HCT116 (cell line): ENCODE measurements around the gene BLTP3A.
"Not testable (repeated sequence)": the region's sequence is repeated elsewhere in the genome, so short reads cannot be mapped to it uniquely, and the experiment has no call there.

ENCODE experiments used
- EZH2 ChIP-seq: fragments of 200-600 bp; sonication (generic); IDR thresholded peaks from 2 replicates; pipeline ENCODE4 v1.6.1; 2017; ENCODE audit warnings: antibody characterized with exemption, mixed run types
- POLR2A ChIP-seq: IDR thresholded peaks from 2 replicates; pipeline ENCODE4 v1.7.0; 2011; ENCODE audit warnings: borderline replicate concordance; ENCODE audit not compliant: insufficient read depth, insufficient read length; ENCODE audit errors: extremely low read depth
- POLR2AphosphoS5 ChIP-seq: IDR thresholded peaks from 2 replicates; pipeline ENCODE4 v1.6.1; 2011; ENCODE audit warnings: mild to moderate bottlenecking, low read depth, low read length, moderate library complexity
- SP1 ChIP-seq: IDR thresholded peaks from 2 replicates; pipeline ENCODE4 v1.6.1; 2012; ENCODE audit warnings: low read depth
- YY1 ChIP-seq: IDR thresholded peaks from 2 replicates; pipeline ENCODE4 v1.6.1; 2011; ENCODE audit warnings: low read length, low read depth, moderate library complexity, mild to moderate bottlenecking; ENCODE audit not compliant: insufficient replicate concordance; ENCODE audit errors: extremely low read depth
- ZNF274 ChIP-seq: fragments of 200-500 bp; sonication (Bioruptor generic); IDR thresholded peaks from 2 replicates; pipeline ENCODE4 v1.6.1; 2014; ENCODE audit warnings: mild to moderate bottlenecking, low read depth, low read length, inconsistent platforms
- TF ChIP-seq, protein P1 (sequence below), 3 experiments: fragments of 200-600 bp in 1 of 3; sonication (generic) in 1 of 3; IDR thresholded peaks in 2 of 3; conservative IDR thresholded peaks in 1 of 3; 2 replicates each; pipeline ENCODE4 v1.5.1; 2012 to 2017; ENCODE audit warnings: low read depth in 2 of 3, low read length in 2 of 3, antibody characterized with exemption in 1 of 3, borderline replicate concordance in 1 of 3, control low read depth in 1 of 3, mild to moderate bottlenecking in 1 of 3, mixed read lengths in 1 of 3, mixed run types in 1 of 3, moderate library complexity in 1 of 3; ENCODE audit not compliant: insufficient read depth in 1 of 3
- TF ChIP-seq, protein P2 (sequence below): IDR thresholded peaks from 2 replicates; pipeline ENCODE4 v1.6.1; 2012; ENCODE audit warnings: low read depth

- TF ChIP-seq POLR2A, YY1, SP1, ZNF274, EZH2: not testable (repeated sequence)
- peak; percentile 43; the same call in 1 of the 2 replicates for TF ChIP-seq POLR2AphosphoS5
- TF ChIP-seq, protein P1, sequence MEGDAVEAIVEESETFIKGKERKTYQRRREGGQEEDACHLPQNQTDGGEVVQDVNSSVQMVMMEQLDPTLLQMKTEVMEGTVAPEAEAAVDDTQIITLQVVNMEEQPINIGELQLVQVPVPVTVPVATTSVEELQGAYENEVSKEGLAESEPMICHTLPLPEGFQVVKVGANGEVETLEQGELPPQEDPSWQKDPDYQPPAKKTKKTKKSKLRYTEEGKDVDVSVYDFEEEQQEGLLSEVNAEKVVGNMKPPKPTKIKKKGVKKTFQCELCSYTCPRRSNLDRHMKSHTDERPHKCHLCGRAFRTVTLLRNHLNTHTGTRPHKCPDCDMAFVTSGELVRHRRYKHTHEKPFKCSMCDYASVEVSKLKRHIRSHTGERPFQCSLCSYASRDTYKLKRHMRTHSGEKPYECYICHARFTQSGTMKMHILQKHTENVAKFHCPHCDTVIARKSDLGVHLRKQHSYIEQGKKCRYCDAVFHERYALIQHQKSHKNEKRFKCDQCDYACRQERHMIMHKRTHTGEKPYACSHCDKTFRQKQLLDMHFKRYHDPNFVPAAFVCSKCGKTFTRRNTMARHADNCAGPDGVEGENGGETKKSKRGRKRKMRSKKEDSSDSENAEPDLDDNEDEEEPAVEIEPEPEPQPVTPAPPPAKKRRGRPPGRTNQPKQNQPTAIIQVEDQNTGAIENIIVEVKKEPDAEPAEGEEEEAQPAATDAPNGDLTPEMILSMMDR (IDR thresholded peaks at IDR 0.05 in 2 of 3, conservative IDR thresholded peaks at IDR 0.05 in 1 of 3; ENCODE audit: borderline replicate concordance in 1 of 3, insufficient read depth in 1 of 3, low read depth in 2 of 3, low read length in 2 of 3), result peak; percentile 55 to 61 (median 56); a peak in 5 of 6 replicates
- TF ChIP-seq, protein P2, sequence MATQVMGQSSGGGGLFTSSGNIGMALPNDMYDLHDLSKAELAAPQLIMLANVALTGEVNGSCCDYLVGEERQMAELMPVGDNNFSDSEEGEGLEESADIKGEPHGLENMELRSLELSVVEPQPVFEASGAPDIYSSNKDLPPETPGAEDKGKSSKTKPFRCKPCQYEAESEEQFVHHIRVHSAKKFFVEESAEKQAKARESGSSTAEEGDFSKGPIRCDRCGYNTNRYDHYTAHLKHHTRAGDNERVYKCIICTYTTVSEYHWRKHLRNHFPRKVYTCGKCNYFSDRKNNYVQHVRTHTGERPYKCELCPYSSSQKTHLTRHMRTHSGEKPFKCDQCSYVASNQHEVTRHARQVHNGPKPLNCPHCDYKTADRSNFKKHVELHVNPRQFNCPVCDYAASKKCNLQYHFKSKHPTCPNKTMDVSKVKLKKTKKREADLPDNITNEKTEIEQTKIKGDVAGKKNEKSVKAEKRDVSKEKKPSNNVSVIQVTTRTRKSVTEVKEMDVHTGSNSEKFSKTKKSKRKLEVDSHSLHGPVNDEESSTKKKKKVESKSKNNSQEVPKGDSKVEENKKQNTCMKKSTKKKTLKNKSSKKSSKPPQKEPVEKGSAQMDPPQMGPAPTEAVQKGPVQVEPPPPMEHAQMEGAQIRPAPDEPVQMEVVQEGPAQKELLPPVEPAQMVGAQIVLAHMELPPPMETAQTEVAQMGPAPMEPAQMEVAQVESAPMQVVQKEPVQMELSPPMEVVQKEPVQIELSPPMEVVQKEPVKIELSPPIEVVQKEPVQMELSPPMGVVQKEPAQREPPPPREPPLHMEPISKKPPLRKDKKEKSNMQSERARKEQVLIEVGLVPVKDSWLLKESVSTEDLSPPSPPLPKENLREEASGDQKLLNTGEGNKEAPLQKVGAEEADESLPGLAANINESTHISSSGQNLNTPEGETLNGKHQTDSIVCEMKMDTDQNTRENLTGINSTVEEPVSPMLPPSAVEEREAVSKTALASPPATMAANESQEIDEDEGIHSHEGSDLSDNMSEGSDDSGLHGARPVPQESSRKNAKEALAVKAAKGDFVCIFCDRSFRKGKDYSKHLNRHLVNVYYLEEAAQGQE, result not testable (repeated sequence)
Observed at GRCh38 chr6:34756513-34756856, 35.4 kb upstream of the BLTP3A start.
